ACHN (cell line): Measurements from ENCODE around the gene TSHZ3.

ENCODE experiments used
- DNase-seq: peaks from one replicate; pipeline ENCODE4 v3.0.0-alpha.2; 2015
- in situ Hi-C: cut with HindIII; loops from 2 replicates; pipeline ENCODE4 v1.10.0; 2017; ENCODE audit warnings: low sequenced_read_pairs, low pct_ligation_motif_present, low pct_unique_long_range_greater_than_20kb

TSHZ3 gene

DNA sequence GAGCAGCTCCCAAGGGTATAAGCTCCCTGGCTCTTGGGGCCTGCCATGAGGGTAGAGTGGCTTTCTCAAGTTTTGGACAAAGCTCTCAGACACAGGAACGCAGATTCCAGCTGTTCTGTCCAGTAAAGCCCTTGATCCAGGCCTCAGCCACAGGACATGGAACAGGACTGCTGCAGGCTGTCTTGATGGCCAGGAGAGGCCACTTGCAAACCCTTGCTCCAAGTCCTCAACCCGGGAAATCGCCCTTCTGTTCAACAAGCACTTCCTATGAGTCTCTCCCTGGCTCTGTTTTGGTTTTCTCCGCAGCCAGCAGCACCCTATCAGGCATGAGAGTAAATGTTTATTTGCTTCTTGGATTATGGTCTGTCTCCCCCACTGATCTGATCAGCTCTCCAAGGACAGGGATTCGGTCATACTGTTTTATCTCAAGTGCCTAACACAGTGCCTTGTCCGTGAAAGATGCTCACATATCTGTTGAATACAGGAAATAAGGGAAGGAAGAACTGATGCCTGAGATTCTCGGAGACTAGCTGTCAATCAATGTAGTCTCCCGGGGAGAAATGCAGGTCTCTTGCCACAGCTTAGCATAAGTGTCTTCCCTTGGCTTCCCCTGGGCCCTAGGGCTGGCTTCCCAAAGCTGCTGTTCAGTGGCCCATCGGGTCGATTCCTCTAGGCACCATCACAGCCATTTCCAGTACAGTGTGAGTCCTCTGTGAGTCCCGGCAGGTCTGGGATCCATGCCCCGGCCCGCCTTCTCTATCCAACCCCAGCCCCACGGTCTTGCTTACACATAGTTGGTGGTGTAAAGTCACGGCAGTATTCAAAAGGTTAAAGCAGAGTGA, 90.8 kb downstream of the TSHZ3 start:
- in situ Hi-C loops, result no loop called here
- no peak for DNase-seq

DNA sequence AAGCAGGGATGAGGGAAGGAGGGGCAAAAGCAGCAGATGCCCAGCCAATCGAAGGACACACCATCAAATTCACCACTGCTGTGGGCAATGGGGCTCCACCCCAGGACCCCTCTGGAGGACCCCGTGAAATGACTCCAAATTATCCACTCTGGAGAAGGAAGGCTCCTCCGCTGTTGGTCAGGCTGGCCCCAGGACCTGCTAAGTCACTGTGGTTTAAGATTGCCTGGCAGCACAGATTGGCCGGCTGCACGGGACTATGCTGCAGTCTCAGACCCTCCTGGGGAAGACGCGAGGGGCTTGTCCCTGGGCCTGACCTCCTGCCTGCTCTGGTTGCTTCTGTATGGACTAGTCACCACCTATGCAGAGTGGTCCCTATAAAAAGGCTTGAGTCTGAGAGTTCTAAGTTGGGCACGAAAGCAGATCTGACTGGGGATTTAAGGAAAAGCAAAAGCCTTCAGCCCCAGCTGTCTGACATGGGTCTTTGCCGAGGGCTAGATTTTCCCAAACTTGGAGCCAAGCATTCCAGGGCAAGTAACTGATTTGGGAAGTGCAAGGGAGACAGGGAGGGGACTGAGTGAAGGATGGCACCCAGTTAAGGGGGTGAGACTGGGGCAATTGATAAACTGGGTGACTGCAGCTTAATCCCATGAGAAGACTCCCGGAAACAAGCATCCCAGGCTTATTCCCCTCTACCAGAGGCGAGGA, 91.7 kb downstream of the TSHZ3 start:
- in situ Hi-C loops, result no loop called here

DNA sequence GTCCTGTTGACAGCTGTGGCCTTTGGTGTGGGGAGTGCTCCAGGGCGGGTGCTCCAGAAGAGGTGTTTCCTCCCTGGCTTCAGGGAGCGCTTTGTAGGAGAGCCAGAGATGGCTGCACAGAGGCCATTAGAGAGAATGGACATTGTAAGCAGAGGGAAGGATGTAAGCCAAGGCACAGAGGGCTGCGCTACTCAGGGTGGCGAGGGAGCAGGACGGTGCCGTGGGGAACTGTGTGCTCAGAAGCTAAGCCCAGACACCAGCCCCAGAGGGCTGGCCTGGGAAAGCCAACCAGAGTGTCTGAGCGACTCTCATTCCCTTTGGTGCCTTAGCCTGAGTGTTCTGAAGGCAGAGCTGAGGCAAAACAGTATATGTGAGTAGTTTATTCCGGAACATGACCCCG, 92.2 kb downstream of the TSHZ3 start:
- in situ Hi-C loops, result no loop called here
- no peak for DNase-seq

More for the DNA sequence above, 91.7 kb downstream of the TSHZ3 start:
- DNase-seq, result no peak

DNA sequence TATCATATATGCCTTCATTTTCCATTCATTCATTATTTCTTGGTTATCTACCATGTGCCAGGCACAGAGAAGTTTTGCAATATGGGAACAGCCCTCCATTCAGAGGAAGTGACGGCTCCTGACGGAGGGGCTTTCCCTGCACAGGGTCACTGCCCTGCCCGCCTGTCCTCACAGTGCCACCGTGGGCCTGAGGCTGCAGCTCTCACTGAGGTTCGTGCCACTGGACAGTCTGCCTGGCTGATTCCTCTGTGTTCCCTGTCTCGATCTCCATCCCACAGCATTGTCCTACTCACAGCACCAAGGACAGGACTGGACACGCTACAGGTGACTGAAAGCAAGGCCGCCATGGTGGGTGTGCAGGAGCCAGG, 92.7 kb downstream of the TSHZ3 start:
- no peak for DNase-seq
- in situ Hi-C loops, result no loop called here

DNA sequence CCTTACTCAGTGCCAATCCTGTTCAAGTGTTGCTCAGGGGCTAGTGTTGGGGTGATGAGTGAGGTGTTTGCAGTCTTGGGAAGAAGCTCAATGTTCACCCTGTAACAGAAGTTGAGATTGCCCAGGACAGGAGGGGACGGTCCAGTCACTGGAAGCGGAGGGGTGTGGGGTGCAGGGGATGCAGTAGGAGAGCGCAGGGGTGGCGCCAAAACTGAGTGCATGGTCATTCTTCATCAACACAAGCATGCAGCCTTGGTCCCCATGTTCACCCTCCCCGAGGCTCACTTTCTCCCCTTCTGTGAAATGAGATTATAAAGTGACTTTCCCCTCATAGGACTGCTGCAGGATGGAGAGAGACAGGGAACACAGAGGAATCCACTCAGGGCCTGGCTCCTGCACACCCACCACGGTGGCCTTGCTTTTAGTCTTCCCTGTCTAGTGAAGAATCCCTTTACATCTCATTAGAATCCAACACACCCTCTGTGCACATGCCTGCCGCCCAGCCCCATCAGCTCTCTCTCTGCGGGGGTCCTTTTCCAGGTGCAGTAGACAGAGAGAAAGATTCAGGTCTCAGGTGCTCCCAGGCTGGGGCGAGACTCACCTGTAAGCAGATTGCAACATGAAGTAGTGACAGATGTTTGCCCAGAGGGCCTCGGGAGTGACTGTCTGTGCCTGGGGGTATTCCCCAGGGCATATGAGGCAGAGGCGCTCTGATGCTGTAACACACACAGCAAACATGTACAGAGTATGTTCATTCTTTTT, 93.2 kb downstream of the TSHZ3 start:
- DNase-seq, result no peak
- in situ Hi-C loops, result no loop called here

DNA sequence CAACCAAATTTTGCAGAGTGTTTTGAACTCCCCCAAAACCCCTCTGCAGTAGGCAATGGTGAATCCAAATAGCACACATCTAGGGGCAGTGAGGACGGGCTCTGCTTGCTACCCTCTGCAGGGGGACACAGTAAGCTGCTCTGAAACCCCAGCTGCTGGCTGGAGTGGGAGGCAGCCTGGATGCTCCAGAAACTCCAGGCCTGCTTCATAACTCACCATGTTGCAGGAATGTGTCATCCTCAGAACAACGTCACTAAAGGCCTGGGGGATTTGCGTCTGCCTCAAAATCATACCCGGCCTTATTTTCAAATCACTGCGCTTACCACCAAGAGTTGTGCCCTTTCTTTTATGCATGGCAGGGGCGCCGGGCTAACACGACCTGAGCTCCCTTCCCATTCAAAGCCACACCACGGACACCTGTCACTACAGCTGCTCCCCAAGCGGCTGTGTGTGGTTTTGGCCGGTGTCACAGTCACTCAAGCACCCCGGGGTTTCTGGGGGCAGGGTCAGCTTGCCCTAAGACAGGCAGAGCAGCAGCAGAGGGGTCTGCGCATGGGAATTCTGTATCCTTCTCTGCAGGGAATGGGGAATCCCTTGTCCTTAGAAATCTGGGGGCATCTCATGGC, 93.9 kb downstream of the TSHZ3 start:
- in situ Hi-C loops, result no loop called here

DNA sequence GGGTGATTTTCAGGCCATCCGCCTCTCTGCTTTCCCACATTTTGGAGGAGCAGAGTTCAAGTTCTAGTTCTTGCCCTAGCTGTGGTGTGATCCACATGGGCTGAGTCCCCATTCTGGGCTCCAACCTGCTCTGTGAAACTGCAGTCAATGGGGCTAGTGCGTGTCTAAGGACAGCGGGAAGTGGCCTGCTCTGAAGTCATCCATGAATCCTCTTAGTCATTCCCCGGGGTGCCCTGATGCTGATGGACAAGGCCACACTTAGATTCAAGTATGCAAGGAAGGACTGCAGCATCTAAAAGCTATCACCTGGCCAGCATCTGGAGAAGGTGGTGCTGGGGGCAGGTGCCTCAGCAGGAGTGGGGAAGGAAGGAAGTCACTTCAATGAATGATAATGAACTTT, 94.6 kb downstream of the TSHZ3 start:
- no peak for DNase-seq
- in situ Hi-C loops, result no loop called here

More for the DNA sequence above, 93.9 kb downstream of the TSHZ3 start:
- DNase-seq, result no peak

DNA sequence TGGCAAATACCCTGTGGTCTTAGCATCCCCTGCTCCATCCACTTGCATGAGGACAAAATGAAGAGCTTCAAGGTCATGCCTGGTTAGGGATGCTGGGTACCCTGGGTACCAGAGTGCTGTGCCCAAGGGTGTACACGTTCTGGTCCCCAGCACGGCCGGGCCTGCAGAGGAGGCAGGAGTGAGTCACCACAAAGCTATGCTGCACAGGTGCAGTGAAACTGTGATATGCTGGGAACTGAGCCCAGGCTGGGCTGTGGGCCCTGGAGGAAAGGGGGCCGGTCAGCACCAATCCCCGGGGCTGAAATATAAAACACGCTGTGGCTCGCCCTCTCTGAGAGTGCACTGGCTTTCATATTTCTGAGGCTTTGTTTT, 95.1 kb downstream of the TSHZ3 start:
- in situ Hi-C loops, result no loop called here
- peak; percentile 24 for DNase-seq

DNA sequence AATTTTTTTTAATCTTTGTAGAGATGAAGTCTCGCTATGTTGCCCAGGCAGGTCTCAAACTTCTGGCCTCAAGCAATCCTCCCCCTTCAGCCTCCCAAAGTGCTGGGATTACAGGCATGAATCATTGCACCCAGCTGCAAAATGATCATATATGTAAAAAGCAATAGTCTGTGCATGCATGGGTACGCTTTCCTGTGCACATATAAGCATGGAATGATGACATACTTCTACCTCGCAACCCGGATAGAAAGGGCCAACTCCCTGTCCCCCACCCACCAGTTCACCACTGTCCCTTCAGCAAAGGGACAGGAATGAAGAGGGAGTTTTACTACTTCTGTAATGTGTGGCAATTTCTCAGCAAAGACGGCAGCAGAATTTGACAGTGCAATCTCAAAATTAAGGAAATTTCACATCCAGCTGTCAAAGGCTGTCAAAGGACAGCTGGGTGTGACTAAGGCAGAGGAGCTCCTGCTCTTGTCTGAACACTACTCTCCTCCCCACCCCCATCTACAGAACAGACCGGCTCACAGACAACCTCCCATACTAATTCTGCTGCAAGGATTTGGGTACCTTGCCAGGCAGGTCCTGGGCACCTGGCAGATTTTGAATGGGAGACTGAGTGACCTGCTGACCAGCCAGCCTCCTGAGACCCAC, 95.6 kb downstream of the TSHZ3 start:
- in situ Hi-C loops, result no loop called here

DNA sequence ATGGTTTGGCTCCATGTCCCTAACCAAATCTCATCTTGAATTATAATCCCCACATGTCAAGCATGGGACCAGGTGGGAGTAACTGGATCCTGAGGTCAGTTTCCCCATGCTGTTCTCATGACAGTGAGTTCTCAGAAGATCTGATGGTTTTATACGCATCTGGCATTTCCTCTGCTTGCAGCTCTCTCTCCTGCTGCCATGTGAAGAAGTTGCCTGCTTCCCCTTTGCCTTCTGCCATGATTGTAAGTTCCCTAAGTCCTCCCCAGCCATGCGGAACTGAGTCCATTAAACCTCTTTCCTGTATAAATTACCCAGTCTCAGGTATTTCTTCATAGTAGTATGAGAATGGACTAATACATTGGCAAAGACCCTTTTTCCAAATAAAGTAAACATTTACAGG, 96.8 kb downstream of the TSHZ3 start:
- no peak for DNase-seq
- in situ Hi-C loops, result no loop called here

More for the DNA sequence above, 95.6 kb downstream of the TSHZ3 start:
- DNase-seq, result no peak

DNA sequence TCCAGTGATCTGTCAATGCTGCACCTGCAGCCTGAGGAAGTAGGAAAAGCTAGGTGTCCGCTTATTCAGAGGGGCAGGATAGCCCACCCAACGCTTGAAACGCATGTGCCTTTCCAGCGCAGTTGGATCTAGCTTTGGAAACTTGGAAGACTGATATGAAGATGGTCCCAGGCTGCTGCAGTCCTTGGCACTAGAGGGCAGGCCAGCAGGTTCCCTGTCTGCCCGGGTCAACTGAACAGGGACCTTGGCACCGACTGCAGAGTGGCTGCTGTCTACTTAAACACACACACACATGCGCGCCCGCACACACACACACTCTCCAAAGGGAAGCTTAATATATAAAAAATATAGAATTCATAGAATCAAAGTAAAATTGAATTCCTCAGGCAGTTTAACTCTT, 100.0 kb downstream of the TSHZ3 start:
- in situ Hi-C loops, result no loop called here
- peak; percentile 8 for DNase-seq

DNA sequence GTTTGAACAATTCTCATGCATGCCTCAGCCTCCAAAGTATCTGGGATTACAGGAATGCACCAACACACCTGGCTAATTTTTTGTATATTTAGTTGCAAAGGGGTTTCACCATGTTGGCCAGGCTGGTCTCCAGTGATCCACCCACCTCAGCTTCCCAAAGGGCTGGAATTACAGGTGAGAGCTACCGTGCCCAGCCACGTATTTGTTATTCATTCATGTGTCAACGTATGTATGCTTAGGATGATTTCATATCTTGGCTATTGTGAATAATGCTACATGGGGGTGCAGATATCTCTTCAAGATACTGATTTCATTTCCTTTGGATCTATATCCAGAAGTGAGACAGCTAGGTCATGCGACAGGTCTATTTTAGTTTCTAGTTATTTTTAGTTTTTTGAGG, 113.4 kb downstream of the TSHZ3 start:
- in situ Hi-C loops, result no loop called here
- no peak for DNase-seq

DNA sequence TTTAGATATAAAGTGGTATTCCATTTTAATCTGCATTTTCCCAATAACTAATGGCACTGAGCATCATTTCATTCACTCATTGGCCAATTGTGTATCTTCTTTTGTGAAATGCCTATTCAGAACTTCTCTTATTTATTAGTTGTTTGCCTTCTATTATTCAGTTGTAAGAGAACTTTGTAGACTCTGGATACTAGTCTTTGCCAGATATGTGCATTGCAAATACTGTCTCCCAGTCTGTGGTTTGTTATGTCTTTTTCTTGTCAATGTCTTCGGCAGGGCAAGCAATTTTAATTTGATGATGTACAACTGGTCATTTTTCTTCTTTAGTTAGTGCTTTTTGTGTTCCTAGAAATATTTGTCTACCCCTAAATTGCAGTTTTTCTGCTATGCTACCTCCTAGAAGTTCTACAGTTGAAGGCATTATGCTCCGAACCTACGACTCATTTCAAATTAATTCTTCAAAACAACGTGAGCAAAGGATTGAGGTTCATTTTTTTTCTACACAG, 115.9 kb downstream of the TSHZ3 start:
- no peak for DNase-seq
- in situ Hi-C loops, result no loop called here

DNA sequence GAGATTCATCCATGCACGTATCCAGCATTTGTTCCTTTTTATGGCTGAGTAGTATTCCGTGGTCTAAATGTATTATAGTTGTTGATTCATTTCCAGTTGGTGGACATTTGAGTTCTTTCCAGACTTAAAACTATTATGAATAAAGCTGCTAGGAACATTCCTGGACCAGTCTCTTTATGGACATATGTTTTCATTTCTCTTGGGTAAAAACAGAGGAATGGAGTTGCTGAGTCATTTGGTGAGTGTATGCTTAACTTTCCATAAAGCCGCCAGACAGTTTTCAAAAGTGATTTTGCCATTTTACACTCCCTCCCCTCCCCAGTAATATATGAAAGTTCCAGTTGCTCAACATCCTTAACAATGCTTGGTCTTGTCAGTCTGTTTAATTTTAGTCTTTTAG, 116.4 kb downstream of the TSHZ3 start:
- in situ Hi-C loops, result no loop called here
- no peak for DNase-seq

DNA sequence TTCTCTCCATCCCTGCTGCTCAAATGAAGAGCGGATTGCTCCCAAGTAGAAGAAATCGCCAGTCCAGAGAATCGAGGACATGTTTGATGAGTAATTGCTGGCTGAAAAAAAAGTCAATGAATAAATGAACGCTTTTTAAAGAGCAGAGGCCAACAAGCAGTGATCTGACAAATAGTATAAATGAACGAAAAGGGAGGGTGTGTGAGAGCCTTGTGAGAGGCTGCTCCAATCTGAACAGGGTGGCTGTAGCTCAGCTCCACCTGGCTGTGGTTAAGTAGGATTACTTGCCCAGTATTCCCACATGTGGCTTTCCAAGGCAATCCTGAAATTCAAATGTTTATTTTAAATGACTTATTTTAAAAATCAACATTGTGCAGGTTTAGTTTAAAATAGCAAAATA, 117.1 kb downstream of the TSHZ3 start:
- in situ Hi-C loops, result no loop called here
- peak; percentile 4 for DNase-seq

DNA sequence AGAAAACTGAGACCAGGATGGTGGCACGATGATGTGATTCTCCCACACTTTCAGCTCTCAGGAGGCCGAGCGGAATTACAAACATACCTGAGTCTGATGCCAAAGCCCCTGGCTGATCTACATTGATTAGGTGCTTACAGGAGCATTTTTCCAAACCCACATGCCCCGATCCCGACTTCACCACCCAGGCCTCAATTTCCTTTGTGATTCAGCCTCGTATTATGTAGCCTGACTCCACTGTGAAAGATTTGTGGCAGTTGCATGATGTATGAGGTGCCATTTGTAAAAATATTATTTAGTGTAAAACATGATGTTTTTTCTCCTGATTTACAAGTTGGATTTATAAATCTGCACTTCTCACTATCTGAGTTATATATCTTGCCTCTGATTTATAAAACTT, 118.0 kb downstream of the TSHZ3 start:
- in situ Hi-C loops, result no loop called here
- DNase-seq, result no peak

DNA sequence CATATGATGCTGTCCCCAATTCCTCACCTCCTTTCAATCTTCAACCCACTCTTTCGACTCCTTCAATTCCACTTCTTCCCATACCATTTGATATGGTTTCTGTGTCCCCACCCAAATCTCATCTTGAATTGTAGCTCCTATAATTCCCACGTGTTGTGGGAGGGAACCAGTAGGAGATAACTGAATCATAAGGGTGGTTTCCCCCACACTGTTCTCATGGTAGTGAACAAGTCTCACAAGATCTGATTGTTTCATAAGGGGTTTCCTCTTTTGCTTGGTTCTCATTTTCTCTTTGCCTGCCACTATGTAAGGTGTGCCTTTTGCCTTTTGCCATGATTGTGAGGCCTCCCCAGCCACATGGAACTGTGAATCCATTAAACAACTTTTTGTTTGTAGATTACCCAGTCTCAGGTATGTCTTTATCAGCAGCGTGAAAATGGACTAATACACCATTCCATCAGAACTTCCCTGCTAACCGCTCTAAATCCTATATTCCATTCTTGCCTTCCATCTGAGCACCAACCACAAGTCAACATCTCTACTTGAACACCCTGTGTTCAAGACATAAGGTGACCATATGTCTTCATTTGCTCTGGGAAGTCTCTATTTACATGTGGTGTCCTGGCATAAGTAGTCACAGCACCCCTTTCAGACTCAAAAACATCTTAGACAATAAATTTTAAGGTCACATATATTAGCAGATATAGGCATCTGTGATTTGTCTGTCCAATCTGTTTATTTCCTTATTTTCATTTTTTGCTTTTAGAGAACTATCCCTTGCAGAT, 122.9 kb downstream of the TSHZ3 start:
- in situ Hi-C loops, result no loop called here
- no peak for DNase-seq
